Coronary artery (tissue), 2 donors: ENCODE data around the gene IZUMO2.

Experiments
- DNase-seq: peaks from one replicate; pipeline ENCODE4 v3.0.0-alpha.2; 2017; ENCODE audit warnings: low spot score
- H3K27ac ChIP-seq, 2 donors: fragments of 200-600 bp; sonication (generic); one replicate each; pipeline ENCODE4 v1.5.1; 2016 to 2019
- H3K4me3 ChIP-seq: fragments of 200-600 bp; sonication (generic); 2 replicates; pipeline ENCODE4 v1.5.1; 2016; ENCODE audit warnings: mild to moderate bottlenecking, moderate library complexity
- TF ChIP-seq, protein P1 (sequence below): fragments of 200-600 bp; sonication (generic); IDR thresholded peaks from one replicate; pipeline ENCODE4 v1.5.1; 2019; ENCODE audit warnings: antibody characterized with exemption

The IZUMO2 gene

DNA sequence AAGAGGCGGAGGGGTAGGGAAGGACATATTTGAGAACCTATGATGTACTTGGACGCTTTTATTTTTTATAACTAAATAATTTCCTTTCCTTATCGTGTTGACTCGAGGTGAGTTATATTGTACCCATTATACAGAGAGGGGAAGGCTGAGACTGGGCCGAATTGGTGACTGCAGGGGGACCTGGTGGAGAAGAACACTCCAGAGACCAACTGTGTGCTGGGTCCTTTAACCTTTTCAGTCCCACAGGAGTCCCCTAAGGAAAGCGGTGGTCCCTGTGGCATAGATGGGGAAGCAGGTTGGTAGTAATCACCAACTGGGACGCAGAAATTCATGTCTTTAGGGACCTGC lies 41.0 kb upstream of the IZUMO2 start:
- TF ChIP-seq, protein P1, sequence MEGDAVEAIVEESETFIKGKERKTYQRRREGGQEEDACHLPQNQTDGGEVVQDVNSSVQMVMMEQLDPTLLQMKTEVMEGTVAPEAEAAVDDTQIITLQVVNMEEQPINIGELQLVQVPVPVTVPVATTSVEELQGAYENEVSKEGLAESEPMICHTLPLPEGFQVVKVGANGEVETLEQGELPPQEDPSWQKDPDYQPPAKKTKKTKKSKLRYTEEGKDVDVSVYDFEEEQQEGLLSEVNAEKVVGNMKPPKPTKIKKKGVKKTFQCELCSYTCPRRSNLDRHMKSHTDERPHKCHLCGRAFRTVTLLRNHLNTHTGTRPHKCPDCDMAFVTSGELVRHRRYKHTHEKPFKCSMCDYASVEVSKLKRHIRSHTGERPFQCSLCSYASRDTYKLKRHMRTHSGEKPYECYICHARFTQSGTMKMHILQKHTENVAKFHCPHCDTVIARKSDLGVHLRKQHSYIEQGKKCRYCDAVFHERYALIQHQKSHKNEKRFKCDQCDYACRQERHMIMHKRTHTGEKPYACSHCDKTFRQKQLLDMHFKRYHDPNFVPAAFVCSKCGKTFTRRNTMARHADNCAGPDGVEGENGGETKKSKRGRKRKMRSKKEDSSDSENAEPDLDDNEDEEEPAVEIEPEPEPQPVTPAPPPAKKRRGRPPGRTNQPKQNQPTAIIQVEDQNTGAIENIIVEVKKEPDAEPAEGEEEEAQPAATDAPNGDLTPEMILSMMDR: no peak
- DNase-seq: no peak
- H3K27ac ChIP-seq: no peak overlapping the region
- H3K4me3 ChIP-seq: peak overlapping the region; percentile 81

DNA sequence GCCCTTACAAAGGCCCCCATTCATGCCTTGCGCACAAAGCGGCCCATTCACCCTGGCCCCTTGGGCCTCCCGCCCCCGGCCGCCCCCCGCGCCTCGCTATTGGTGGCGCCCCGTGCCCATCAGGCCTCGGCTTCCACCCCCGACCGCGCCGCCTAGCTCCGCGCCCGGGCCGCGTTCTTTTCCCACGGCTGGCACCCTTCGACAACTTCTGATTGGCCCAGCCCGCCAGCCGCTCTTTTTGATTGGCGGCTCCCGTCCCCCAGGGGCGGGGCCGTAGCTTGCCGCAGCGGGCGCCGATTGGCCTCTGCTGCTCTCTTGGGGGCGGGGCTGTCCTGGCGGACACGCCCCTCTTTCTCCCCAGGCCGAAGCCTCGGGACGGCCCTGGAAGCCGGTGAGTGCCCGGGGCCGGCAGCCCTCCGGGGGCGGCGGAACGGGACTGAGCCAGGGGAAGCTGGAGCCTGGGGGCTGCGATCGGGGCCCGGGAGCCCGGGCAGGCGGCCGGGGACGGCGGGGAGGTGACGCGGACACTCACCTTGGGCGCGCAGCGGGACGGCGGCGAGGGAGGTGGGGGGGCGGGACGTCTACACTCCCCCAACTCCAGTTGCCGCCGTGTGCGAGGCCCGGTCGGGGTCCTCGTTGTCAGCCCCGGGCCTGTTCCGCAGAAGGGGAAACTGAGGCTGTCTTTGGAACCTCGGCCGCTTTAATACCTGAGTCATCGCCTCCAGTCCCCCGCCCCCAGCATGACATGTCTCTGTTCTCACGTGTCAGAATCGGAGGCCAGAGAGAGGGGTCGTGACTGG lies 40.4 kb upstream of the IZUMO2 start, which contains the start of gene MYH14:
MYH14 (plus strand) TSS at position 342 of the 800 bp plus-strand sequence. CDS start 6,744 bp downstream, outside the sequence.
- Histone ChIP-seq H3K4me3 (peak within 1 kb of the TSS; percentile 81), H3K27ac (peak within 1 kb of the TSS; percentile 22 to 56)
- TF ChIP-seq, protein P1: no peak
- DNase-seq: peak; percentile 83

DNA sequence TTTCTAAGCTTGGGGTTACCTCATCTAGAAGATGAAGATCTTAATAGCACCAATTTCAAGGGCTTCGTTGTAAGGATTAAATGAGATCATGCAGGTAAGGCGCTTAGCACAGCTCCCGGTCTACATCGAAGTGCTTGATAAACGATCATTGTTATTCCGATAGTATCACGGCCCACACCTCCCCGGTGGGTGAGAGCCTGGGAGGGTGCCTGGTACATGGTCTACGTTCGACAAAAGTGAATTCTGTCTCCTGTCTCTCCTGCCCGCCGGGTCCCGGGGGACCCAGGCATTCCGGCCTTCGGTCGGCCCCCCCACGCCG lies 39.8 kb upstream of the IZUMO2 start:
- TF ChIP-seq, protein P1: no peak
- Histone ChIP-seq H3K27ac (no peak overlapping the region), H3K4me3 (peak overlapping the region; percentile 81)
- DNase-seq: no peak

DNA sequence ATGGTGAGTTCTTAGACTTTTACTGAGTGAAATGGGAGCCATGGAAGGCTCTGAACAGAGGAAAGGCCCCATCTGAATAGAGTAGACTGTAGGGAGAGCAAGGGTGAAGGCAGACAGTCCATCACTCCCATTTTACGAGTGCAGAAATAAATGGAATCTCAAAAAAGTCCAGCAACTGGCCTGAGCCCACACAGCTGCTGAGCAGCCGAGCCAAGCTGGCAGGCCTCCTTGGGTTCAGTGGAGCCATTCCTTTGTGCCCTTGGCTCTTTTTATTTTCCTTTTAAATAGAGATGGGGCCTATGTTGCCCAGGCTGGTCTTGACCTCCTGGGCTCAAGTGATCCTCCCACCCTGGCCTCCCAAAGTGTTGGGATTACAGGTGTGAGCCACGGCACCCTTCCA lies 39.3 kb upstream of the IZUMO2 start:
- no peak overlapping the region for H3K4me3 ChIP-seq
- TF ChIP-seq, protein P1: no peak
- DNase-seq: no peak
- no peak overlapping the region for H3K27ac ChIP-seq

DNA sequence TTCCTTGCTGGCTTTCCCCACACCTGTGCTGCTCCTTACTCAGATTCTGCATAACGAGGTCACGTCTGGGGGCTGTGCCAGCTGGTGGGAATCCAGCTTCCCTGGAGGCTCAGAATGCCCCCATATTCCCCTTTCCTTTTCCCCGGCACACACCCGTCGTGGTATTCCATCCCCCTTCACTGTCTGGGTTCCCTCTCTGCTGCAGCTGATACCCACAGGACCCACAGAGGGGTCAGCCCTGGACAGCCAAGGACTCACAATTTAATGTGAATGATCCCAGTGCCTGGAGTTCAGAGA lies 36.1 kb upstream of the IZUMO2 start:
- H3K27ac ChIP-seq: peak overlapping the region in 1 of 2 donors; percentile 26
- no peak overlapping the region for H3K4me3 ChIP-seq
- DNase-seq: no peak
- TF ChIP-seq, protein P1: no peak

DNA sequence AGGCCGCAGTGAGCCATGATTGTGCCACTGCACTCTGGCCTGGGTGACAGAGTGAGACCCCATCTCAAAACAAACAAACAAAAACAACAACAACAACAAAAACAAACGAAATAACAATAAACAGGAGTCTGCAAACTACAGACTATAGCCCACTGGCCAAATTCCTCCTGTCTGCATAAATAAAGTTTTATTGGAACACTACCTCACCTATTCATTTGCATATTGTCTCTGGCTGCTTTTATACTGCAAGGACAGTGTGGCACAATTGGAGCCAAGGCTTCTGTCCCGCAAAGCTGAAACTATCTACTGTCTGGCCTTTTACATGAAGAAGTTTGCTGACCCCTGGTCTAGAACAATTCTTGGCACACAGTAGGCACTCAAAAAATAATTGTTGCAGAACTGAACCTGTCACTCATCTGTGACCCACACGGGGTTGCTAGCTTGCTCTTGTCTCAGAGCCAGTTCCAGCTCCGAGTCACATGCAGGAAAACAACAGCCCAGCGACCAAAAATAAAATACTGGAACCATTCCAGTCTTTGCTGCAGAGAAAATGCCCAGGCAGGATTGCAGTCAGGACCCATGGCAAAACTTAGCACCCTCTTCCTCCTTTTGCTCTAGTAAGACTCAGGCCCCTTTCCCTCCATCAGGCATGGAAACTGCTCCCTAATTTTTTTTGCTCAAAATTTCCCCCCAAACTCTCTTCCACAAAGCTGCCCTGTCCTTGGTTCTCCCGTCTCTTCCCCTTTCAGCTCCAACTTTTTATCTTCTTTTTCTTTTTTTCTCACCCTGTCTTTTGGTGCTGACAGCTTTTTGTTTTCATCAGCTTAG lies 35.6 kb upstream of the IZUMO2 start:
- DNase-seq: no peak
- Histone ChIP-seq H3K27ac (no peak overlapping the region), H3K4me3 (no peak overlapping the region)
- TF ChIP-seq, protein P1: no peak

DNA sequence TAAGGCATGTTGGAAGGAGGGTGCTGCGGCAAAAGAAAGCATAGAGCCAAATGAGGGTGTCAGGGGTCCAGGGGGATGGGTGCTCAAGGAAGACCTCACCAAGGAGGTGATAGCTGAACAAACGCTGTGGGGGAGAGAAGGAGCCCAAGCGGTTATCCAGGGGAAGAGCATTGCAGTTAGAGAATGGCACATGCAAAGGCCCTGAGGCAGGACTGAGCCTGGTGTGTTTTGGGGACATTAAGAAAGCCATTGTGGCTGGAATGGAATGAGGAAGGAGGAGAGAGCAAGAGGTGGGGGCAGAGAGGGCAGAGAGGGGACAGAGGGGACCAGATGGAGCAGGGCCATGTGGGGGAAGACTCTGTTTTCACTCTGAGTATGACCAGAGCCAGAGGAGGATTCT lies 34.3 kb upstream of the IZUMO2 start:
- no peak for DNase-seq
- Histone ChIP-seq H3K4me3 (no peak overlapping the region), H3K27ac (no peak overlapping the region)
- TF ChIP-seq, protein P1: no peak
